IMR-90 (cell line): ENCODE data around the gene ALPP. TPM values are rescaled to one million over a fixed set of nuclear protein-coding genes. Genes with fewer than 3 reads are reported as not detected.

ENCODE experiments used
- ATAC-seq: fragments of 200-7000 bp; cut with Tn5 transposase; 2 replicates; pipeline ENCODE4 v1.9.1; 2020; ENCODE audit warnings: low read depth, mild to moderate bottlenecking, moderate library complexity
- BruUV-seq: library from RNA; stranded (reverse); fragments of 400-500 nt; replicated peaks from 2 replicates; lab custom pipeline; 2021; lab: Mats Ljungman, UMichigan
- CTCF ChIA-PET: fragments of 300-600 bp; formaldehyde crosslinking; extraction: SDS; loops from one replicate; lab custom pipeline; 2021; ENCODE audit warnings: antibody characterized with exemption; lab: Yijun Ruan, JAX
- POLR2A ChIA-PET: fragments of 300-600 bp; sonication (Branson Sonifier 250); formaldehyde crosslinking; loops from one replicate; lab custom pipeline; 2022; ENCODE audit warnings: antibody characterized with exemption; ENCODE audit not compliant: unreplicated experiment; lab: Charles Lee
- DNase-seq: peaks from one replicate; pipeline ENCODE4 v3.0.0; 2013
- H2AFZ ChIP-seq: replicated peaks from 2 replicates; pipeline ENCODE3; 2013; ENCODE audit warnings: low read length, mild to moderate bottlenecking; ENCODE audit not compliant: poor library complexity
- H2AK5ac ChIP-seq: 2 replicates; pipeline ENCODE4 v1.6.1; 2013; ENCODE audit warnings: low read depth, low read length, inconsistent platforms
- H2AK9ac ChIP-seq: replicated peaks from 2 replicates; pipeline ENCODE3; 2013; ENCODE audit warnings: mild to moderate bottlenecking, low read depth, low read length, moderate library complexity; ENCODE audit not compliant: poor library complexity
- H2BK120ac ChIP-seq: 2 replicates; pipeline ENCODE4 v1.6.1; 2013; ENCODE audit warnings: low read depth, low read length, inconsistent platforms
- H2BK15ac ChIP-seq: 3 replicates; pipeline ENCODE4 v1.6.1; 2013; ENCODE audit warnings: low read depth, low read length, inconsistent platforms
- H2BK20ac ChIP-seq: 2 replicates; pipeline ENCODE4 v1.6.1; 2013; ENCODE audit warnings: low read depth, mild to moderate bottlenecking, inconsistent platforms, low read length, moderate library complexity
- H2BK5ac ChIP-seq: 2 replicates; pipeline ENCODE4 v1.6.1; 2013; ENCODE audit warnings: mild to moderate bottlenecking, low read depth, low read length, inconsistent platforms; ENCODE audit not compliant: poor library complexity, severe bottlenecking
- H3K14ac ChIP-seq: replicated peaks from 2 replicates; pipeline ENCODE4 v1.6.1; 2013; ENCODE audit warnings: low read depth, low read length, inconsistent platforms
- H3K18ac ChIP-seq: 2 replicates; pipeline ENCODE4 v1.6.1; 2013; ENCODE audit warnings: low read depth, low read length, control low read depth
- H3K23ac ChIP-seq: 2 replicates; pipeline ENCODE4 v1.6.1; 2013; ENCODE audit warnings: low read depth, low read length, inconsistent platforms
- H3K27ac ChIP-seq: 2 replicates; pipeline ENCODE4 v1.5.1; 2013; ENCODE audit warnings: mild to moderate bottlenecking, control low read depth, low read length; ENCODE audit not compliant: insufficient read depth
- H3K27me3 ChIP-seq: 2 replicates; pipeline ENCODE4 v1.6.1; 2013; ENCODE audit warnings: low read length; ENCODE audit not compliant: control insufficient read depth, insufficient read depth
- H3K36me3 ChIP-seq: 2 replicates; pipeline ENCODE4 v1.6.1; 2013; ENCODE audit warnings: low read length, mixed read lengths; ENCODE audit not compliant: control insufficient read depth, insufficient read depth
- H3K4ac ChIP-seq: 2 replicates; pipeline ENCODE4 v1.6.1; 2013; ENCODE audit warnings: low read depth, low read length, inconsistent platforms
- H3K4me1 ChIP-seq: 2 replicates; pipeline ENCODE4 v1.6.1; 2013; ENCODE audit warnings: low read length, mixed read lengths; ENCODE audit not compliant: control insufficient read depth, insufficient read depth
- H3K4me2 ChIP-seq: 2 replicates; pipeline ENCODE4 v1.6.1; 2013; ENCODE audit warnings: low read depth, mild to moderate bottlenecking, control low read depth, low read length, moderate library complexity
- H3K4me3 ChIP-seq: 2 replicates; pipeline ENCODE4 v1.5.1; 2013; ENCODE audit warnings: low read depth, mild to moderate bottlenecking, control low read depth, low read length, moderate library complexity; ENCODE audit not compliant: insufficient read depth
- H3K56ac ChIP-seq: 2 replicates; pipeline ENCODE4 v1.6.1; 2013; ENCODE audit warnings: low read length, inconsistent platforms; ENCODE audit not compliant: insufficient read depth; ENCODE audit errors: extremely low read depth
- H3K79me1 ChIP-seq, 2 experiments: 2 replicates each; pipeline ENCODE4 v1.6.1; 2013; ENCODE audit warnings: low read length in 2 of 2, inconsistent platforms in 1 of 2, low read depth in 1 of 2
- H3K9ac ChIP-seq: 2 replicates; pipeline ENCODE4 v1.6.1; 2013; ENCODE audit warnings: low read depth, low read length, control low read depth
- H3K9me1 ChIP-seq: 2 replicates; pipeline ENCODE4 v1.6.1; 2013; ENCODE audit warnings: low read length, inconsistent platforms; ENCODE audit not compliant: insufficient read depth
- H3K9me3 ChIP-seq: 2 replicates; pipeline ENCODE4 v1.6.1; 2013; ENCODE audit warnings: low read length; ENCODE audit not compliant: control insufficient read depth, insufficient read depth
- H4K20me1 ChIP-seq: 2 replicates; pipeline ENCODE4 v1.6.1; 2013; ENCODE audit warnings: low read length, inconsistent platforms; ENCODE audit not compliant: insufficient read depth
- H4K5ac ChIP-seq: 2 replicates; pipeline ENCODE4 v1.6.1; 2013; ENCODE audit warnings: mild to moderate bottlenecking, low read depth, low read length, control low read depth
- H4K8ac ChIP-seq, 2 experiments: 2 replicates each; pipeline ENCODE4 v1.6.1; 2013; ENCODE audit warnings: low read depth in 2 of 2, low read length in 2 of 2, control low read depth in 1 of 2, inconsistent platforms in 1 of 2
- H4K91ac ChIP-seq: 2 replicates; pipeline ENCODE4 v1.6.1; 2013; ENCODE audit warnings: low read depth, low read length, inconsistent platforms; ENCODE audit not compliant: insufficient read depth
- CTCF ChIP-seq: conservative IDR thresholded peaks from 2 replicates; pipeline ENCODE4 v1.5.1; 2012; ENCODE audit warnings: mild to moderate bottlenecking, low read depth, low read length, improper control_type of control experiment
- FOS ChIP-seq: fragments of 150-350 bp; IDR thresholded peaks from 2 replicates; pipeline ENCODE4 v1.6.1; 2016; ENCODE audit warnings: low read depth, low read length
- MXI1 ChIP-seq: IDR thresholded peaks from 2 replicates; pipeline ENCODE4 v1.6.1; 2012; ENCODE audit warnings: low read depth, mild to moderate bottlenecking, low read length, moderate library complexity, borderline replicate concordance
- NFE2L2 ChIP-seq: fragments of 150-350 bp; IDR thresholded peaks from 2 replicates; pipeline ENCODE4 v1.6.1; 2016; ENCODE audit warnings: low read depth, mild to moderate bottlenecking, low read length
- POLR2A ChIP-seq: IDR thresholded peaks from 2 replicates; pipeline ENCODE4 v1.6.1; 2012; ENCODE audit warnings: mild to moderate bottlenecking, low read depth, low read length
- RFX5 ChIP-seq: IDR thresholded peaks from 2 replicates; pipeline ENCODE4 v1.8.0; 2012; ENCODE audit warnings: low read depth, mild to moderate bottlenecking, low read length, moderate library complexity
- SMC3 ChIP-seq: fragments of 150-350 bp; IDR thresholded peaks from 2 replicates; pipeline ENCODE4 v1.6.1; 2016; ENCODE audit warnings: low read depth, mild to moderate bottlenecking, antibody characterized with exemption, low read length, moderate library complexity
- USF2 ChIP-seq: fragments of 150-350 bp; IDR thresholded peaks from 2 replicates; pipeline ENCODE4 v1.6.1; 2017; ENCODE audit warnings: mild to moderate bottlenecking, antibody characterized with exemption, low read length, low read depth
- WGBS, 2 experiments: methylation state at CpG; one replicate each; pipeline versions ENCODE4 v1.1.5 to v1.1.7; 2013; ENCODE audit warnings: missing lambda C conversion rate in 2 of 2; ENCODE audit not compliant: insufficient read length in 1 of 2; ENCODE audit errors: extremely low coverage in 2 of 2; 5-methylcytosine and 5-hydroxymethylcytosine counted together
- dilution Hi-C: fragments of 300-500 bp; cut with HindIII; formaldehyde crosslinking; loops from one replicate; pipeline ENCODE4 v1.14.3; 2018; ENCODE audit warnings: low sequenced_read_pairs; ENCODE audit not compliant: unreplicated experiment
- in situ Hi-C: fragments of 300-500 bp; cut with MboI; formaldehyde crosslinking; loops from 3 replicates; pipeline ENCODE4 v1.14.3; 2019; ENCODE audit warnings: low sequenced_read_pairs, inconsistent platforms, mixed read lengths
- intact Hi-C: fragments of 100-400 bp; cut with micrococcal nuclease; formaldehyde crosslinking; loops from 2 replicates; pipeline ENCODE4 v1.10.0; 2022
- polyA plus RNA-seq, 3 experiments: library from polyadenylated mRNA; depleted of rRNA; stranded (reverse); fragments of >200 nt; gene quantifications; 2 replicates each; pipeline ENCODE4 v1.2.3, GENCODE V29; 2012; ENCODE audit warnings: low replicate concordance in 1 of 3
- total RNA-seq: library from RNA; depleted of rRNA; stranded (reverse); fragments of >200 nt; gene quantifications from 2 replicates; pipeline ENCODE4 v1.2.3, GENCODE V29; 2012

Gene ALPP
- total and polyA plus RNA-seq, 2 of the 4 experiments (the other 2 are of a cell fraction) = not detected

GRCh38 chr2:232350804-232351685 is 27.5 kb upstream of the ALPP start:
- H4K20me1 ChIP-seq = no peaks in the 10 kb centered on the region
- no peaks in the 10 kb centered on the region for H3K4me1 ChIP-seq
- H3K9me3 ChIP-seq = no peaks in the 10 kb centered on the region
- no peaks in the 10 kb centered on the region for H3K79me1 ChIP-seq
- in situ Hi-C loops (no loop called here), intact Hi-C loops (no loop called here), dilution Hi-C loops (no loop called here)
- no peak overlapping the region for H2BK120ac ChIP-seq
- H3K4me3 ChIP-seq = no peak overlapping the region
- H3K9me1 ChIP-seq = no peaks in the 10 kb centered on the region
- no peak overlapping the region for H3K23ac ChIP-seq
- H2AK5ac ChIP-seq = no peak overlapping the region
- H3K18ac ChIP-seq = no peak overlapping the region
- ChIA-PET CTCF (no interaction called here), POLR2A (no interaction called here)
- BruUV-seq = no TSS peak
- ATAC-seq (no peak), DNase-seq (no peak)
- H2AK9ac ChIP-seq = no peak overlapping the region
- no peaks in the 10 kb centered on the region for H3K36me3 ChIP-seq
- H3K27ac ChIP-seq = no peak overlapping the region
- peaks cover 46% of the 10 kb centered on the region for H3K27me3 ChIP-seq
- 3% methylated on average over 42 of the region's 76 CpGs; no CpG with 5 or more reads in 1 of the 2 experiments for WGBS, 2 experiments
- H2BK5ac ChIP-seq = no peak overlapping the region
- no peak overlapping the region for H2AFZ ChIP-seq
- no peak overlapping the region for H3K4ac ChIP-seq
- H2BK20ac ChIP-seq = no peak overlapping the region
- no peak overlapping the region for H3K4me2 ChIP-seq
- H4K91ac ChIP-seq = no peak overlapping the region
- TF ChIP-seq POLR2A = no peak
- no peak for TF ChIP-seq NFE2L2
- no peak for TF ChIP-seq MXI1
- no peak for TF ChIP-seq CTCF
- TF ChIP-seq FOS = no peak
- TF ChIP-seq RFX5 = no peak
- no peak for TF ChIP-seq USF2
- TF ChIP-seq SMC3 = no peak
- no peak overlapping the region for H2BK15ac ChIP-seq
- H3K56ac ChIP-seq = no peak overlapping the region
- no peak overlapping the region for H4K8ac ChIP-seq
- H3K9ac ChIP-seq = no peak overlapping the region
- no peak overlapping the region for H3K14ac ChIP-seq
- no peak overlapping the region for H4K5ac ChIP-seq
